Prostate gland (tissue), 2 donors: ENCODE data around the gene NEB. TPM values are rescaled to one million over a fixed set of nuclear protein-coding genes. Genes with fewer than 3 reads are reported as not detected.
"Not testable (repeated sequence)": the region's sequence is repeated elsewhere in the genome, so short reads cannot be mapped to it uniquely, and the experiment has no call there.

ENCODE experiments used
- DNase-seq: peaks from one replicate; pipeline ENCODE4 v3.0.0-alpha.2; 2019; ENCODE audit warnings: low spot score
- H3K27ac ChIP-seq, 2 donors: fragments of 200-600 bp; sonication (generic); 2 replicates each; pipeline ENCODE4 v1.5.1; 2017 to 2019
- H3K27me3 ChIP-seq: fragments of 200-600 bp; sonication (generic); replicated peaks from 2 replicates; pipeline ENCODE4 v1.5.1; 2019; ENCODE audit not compliant: insufficient read depth
- H3K36me3 ChIP-seq, 2 donors: fragments of 200-600 bp; sonication (generic); 1 replicate in 1 of 2; 2 replicates in 1 of 2; pipeline versions ENCODE4 v1.5.1 to v1.8.1; 2017 to 2019
- H3K4me1 ChIP-seq: fragments of 200-600 bp; sonication (generic); replicated peaks from 2 replicates; pipeline ENCODE4 v1.5.1; 2019
- H3K4me3 ChIP-seq, 2 donors: fragments of 200-600 bp; sonication (generic); 2 replicates each; pipeline ENCODE4 v1.5.1; 2017 to 2019
- H3K9me3 ChIP-seq: fragments of 200-600 bp; sonication (generic); 2 replicates; pipeline ENCODE4 v1.5.1; 2017
- CTCF ChIP-seq, 4 experiments: fragments of 200-600 bp in 2 of 4; fragments of 450-650 bp in 2 of 4; sonication (generic) in 2 of 4; IDR thresholded peaks; 1 replicate in 3 of 4; 2 replicates in 1 of 4; pipeline ENCODE4 v1.5.1; 2016 to 2019; ENCODE audit warnings: antibody characterized with exemption in 4 of 4, mild to moderate bottlenecking in 2 of 4, moderate library complexity in 2 of 4
- POLR2A ChIP-seq: fragments of 450-650 bp; IDR thresholded peaks from one replicate; pipeline ENCODE4 v1.6.1; 2016; ENCODE audit warnings: antibody characterized with exemption, mild to moderate bottlenecking
- POLR2AphosphoS5 ChIP-seq: sonication (generic); formaldehyde crosslinking; IDR thresholded peaks from one replicate; pipeline ENCODE4 v1.6.1; 2017; ENCODE audit warnings: antibody characterized with exemption
- WGBS: methylation state at CpG from one replicate; pipeline ENCODE4 v1.1.5; 2018; 5-methylcytosine and 5-hydroxymethylcytosine counted together
- intact Hi-C: fragments of 100-400 bp; cut with DNase I; formaldehyde crosslinking; loops from one replicate; pipeline ENCODE4 v1.14.2; 2022
- total RNA-seq, 2 donors: library from RNA; depleted of rRNA; stranded (reverse); fragments of >200 nt; gene quantifications; one replicate each; pipeline ENCODE4 v1.1.0, GENCODE V29; 2016

Gene NEB
- total RNA-seq, 2 donors from 2014 or later, result 7.3 to 57.9 TPM

- 93% methylated on average over 3 of the region's 3 CpGs for WGBS
- intact Hi-C loops, result no loop called here
- Histone ChIP-seq H3K27ac (no peak overlapping the region), H3K27me3 (no peaks in the 10 kb centered on the region), H3K36me3 (no peaks in the 10 kb centered on the region), H3K9me3 (no peaks in the 10 kb centered on the region), H3K4me1 (no peaks in the 10 kb centered on the region), H3K4me3 (no peak overlapping the region)
- TF ChIP-seq POLR2AphosphoS5 (no peak), POLR2A (no peak), CTCF (IDR thresholded peaks at IDR 0.05) (no peak)
- DNase-seq, result no peak
These were observed 119.5 kb downstream of the NEB start for GRCh38 chr2:151614606-151615306.

GRCh38 chr2:151614159-151614558, 120.1 kb downstream of the NEB start:
- WGBS, result 85% methylated on average over 5 of the region's 5 CpGs
- Histone ChIP-seq H3K36me3 (no peaks in the 10 kb centered on the region), H3K27ac (no peak overlapping the region), H3K4me3 (no peak overlapping the region), H3K27me3 (no peaks in the 10 kb centered on the region), H3K4me1 (no peaks in the 10 kb centered on the region), H3K9me3 (no peaks in the 10 kb centered on the region)
- TF ChIP-seq POLR2AphosphoS5, result no peak
- no peak for TF ChIP-seq CTCF (IDR thresholded peaks at IDR 0.05)
- TF ChIP-seq POLR2A, result no peak
- intact Hi-C loops, result no loop called here
- no peak for DNase-seq

- intact Hi-C loops, result no loop called here
- no peak overlapping the region for H3K4me3 ChIP-seq
- DNase-seq, result no peak
- H3K36me3 ChIP-seq, result no peaks in the 10 kb centered on the region
- 84% methylated on average over 1 of the region's 1 CpG for WGBS
- H3K4me1 ChIP-seq, result no peaks in the 10 kb centered on the region
- no peaks in the 10 kb centered on the region for H3K27me3 ChIP-seq
- TF ChIP-seq POLR2A (no peak), POLR2AphosphoS5 (no peak), CTCF (IDR thresholded peaks at IDR 0.05) (no peak)
- H3K27ac ChIP-seq, result no peak overlapping the region
- no peaks in the 10 kb centered on the region for H3K9me3 ChIP-seq
These were observed 122.9 kb downstream of the NEB start for GRCh38 chr2:151611351-151611750.

GRCh38 chr2:151610310-151610709, 124.0 kb downstream of the NEB start:
- DNase-seq, result no peak
- TF ChIP-seq POLR2A (no peak), CTCF (IDR thresholded peaks at IDR 0.05) (no peak), POLR2AphosphoS5 (no peak)
- H3K27ac ChIP-seq, result no peak overlapping the region
- no peaks in the 10 kb centered on the region for H3K9me3 ChIP-seq
- 97% methylated on average over 4 of the region's 4 CpGs for WGBS
- H3K4me1 ChIP-seq, result no peaks in the 10 kb centered on the region
- no peak overlapping the region for H3K4me3 ChIP-seq
- H3K36me3 ChIP-seq, result no peaks in the 10 kb centered on the region
- no peaks in the 10 kb centered on the region for H3K27me3 ChIP-seq
- intact Hi-C loops, result no loop called here

- H3K4me3 ChIP-seq, result no peak overlapping the region
- WGBS, result 93% methylated on average over 4 of the region's 4 CpGs
These were observed 124.6 kb downstream of the NEB start for GRCh38 chr2:151609705-151610104.

GRCh38 chr2:151607459-151608424, 126.5 kb downstream of the NEB start:
- H3K9me3 ChIP-seq, H3K4me3 ChIP-seq, DNase-seq, H3K4me1 ChIP-seq, H3K27me3 ChIP-seq, intact Hi-C loops, H3K27ac ChIP-seq, H3K36me3 ChIP-seq: not testable (repeated sequence)
- WGBS, result no CpG with 5 or more reads among the region's 6 CpGs

More at GRCh38 chr2:151609705-151610104, 124.6 kb downstream of the NEB start:
- DNase-seq, result no peak
- intact Hi-C loops, result no loop called here
- H3K36me3 ChIP-seq, result no peaks in the 10 kb centered on the region
- no peak overlapping the region for H3K27ac ChIP-seq
- no peaks in the 10 kb centered on the region for H3K9me3 ChIP-seq
- TF ChIP-seq CTCF (IDR thresholded peaks at IDR 0.05) (no peak), POLR2A (no peak), POLR2AphosphoS5 (no peak)
- no peaks in the 10 kb centered on the region for H3K27me3 ChIP-seq
- H3K4me1 ChIP-seq, result no peaks in the 10 kb centered on the region

GRCh38 chr2:151603530-151603929, 130.7 kb downstream of the NEB start:
- H3K36me3 ChIP-seq, H3K27ac ChIP-seq, H3K4me3 ChIP-seq, H3K9me3 ChIP-seq, intact Hi-C loops, H3K27me3 ChIP-seq, H3K4me1 ChIP-seq: not testable (repeated sequence)
- peak; percentile 13 for DNase-seq
- whole genome bisulfite sequencing, result 75% methylated on average over 1 of the region's 2 CpGs
